Prostate gland (tissue), 2 donors: Measurements from ENCODE around the gene SAMD10.

Experiments
- POLR2A ChIP-seq: fragments of 450-650 bp; IDR thresholded peaks from one replicate; pipeline ENCODE4 v1.6.1; 2016; ENCODE audit warnings: antibody characterized with exemption, mild to moderate bottlenecking
- POLR2AphosphoS5 ChIP-seq: sonication (generic); formaldehyde crosslinking; IDR thresholded peaks from one replicate; pipeline ENCODE4 v1.6.1; 2017; ENCODE audit warnings: antibody characterized with exemption
- TF ChIP-seq, protein P1 (sequence below), 4 experiments: fragments of 200-600 bp in 2 of 4; fragments of 450-650 bp in 2 of 4; sonication (generic) in 2 of 4; IDR thresholded peaks; 1 replicate in 3 of 4; 2 replicates in 1 of 4; pipeline ENCODE4 v1.5.1; 2016 to 2019; ENCODE audit warnings: antibody characterized with exemption in 4 of 4, mild to moderate bottlenecking in 2 of 4, moderate library complexity in 2 of 4

DNA sequence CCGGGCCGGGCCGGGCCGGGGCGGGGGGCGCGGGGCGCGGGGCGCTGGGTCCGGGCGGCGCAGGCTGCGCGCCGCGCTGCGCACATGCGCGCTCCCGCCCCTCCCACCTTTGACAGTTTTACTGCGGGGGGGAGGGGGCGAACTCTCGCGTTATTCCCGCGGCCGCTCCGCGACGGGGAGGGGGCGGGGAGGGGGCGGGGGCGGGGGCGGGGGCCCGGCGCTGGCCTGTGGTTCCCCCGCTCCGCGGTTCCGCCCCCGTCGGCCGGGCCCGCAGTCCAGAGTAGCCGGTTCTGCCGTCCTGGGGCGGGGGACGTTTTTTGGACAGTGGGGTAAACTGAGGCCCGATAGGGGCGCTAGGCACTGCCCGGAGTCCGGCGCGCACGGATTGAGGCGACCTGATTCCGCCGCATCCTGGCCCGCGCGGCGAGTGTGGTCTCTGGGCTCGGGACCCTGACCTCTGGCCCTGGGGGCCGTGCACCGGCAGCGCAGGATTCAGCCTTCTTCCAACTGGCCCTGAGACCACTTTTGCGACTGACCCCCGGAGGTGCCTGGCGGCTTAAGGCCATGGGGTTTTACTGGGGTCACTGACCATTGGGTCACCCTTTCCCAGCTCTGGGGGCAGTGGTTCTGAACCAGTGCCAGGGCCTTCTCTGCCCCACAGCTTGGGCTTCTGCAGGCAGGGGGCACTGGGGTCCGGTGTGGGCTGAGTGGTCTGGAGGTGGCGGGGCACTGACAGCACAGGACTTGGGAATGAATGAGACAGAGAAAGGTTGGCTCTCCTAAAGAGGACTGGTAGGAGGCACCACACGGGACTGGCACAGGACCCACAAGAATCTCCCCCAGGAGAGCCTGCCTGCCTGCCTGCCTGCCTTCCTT lies 9.4 kb downstream of the SAMD10 start, which contains the start of gene ZNF512B:
- TF ChIP-seq, protein P1, sequence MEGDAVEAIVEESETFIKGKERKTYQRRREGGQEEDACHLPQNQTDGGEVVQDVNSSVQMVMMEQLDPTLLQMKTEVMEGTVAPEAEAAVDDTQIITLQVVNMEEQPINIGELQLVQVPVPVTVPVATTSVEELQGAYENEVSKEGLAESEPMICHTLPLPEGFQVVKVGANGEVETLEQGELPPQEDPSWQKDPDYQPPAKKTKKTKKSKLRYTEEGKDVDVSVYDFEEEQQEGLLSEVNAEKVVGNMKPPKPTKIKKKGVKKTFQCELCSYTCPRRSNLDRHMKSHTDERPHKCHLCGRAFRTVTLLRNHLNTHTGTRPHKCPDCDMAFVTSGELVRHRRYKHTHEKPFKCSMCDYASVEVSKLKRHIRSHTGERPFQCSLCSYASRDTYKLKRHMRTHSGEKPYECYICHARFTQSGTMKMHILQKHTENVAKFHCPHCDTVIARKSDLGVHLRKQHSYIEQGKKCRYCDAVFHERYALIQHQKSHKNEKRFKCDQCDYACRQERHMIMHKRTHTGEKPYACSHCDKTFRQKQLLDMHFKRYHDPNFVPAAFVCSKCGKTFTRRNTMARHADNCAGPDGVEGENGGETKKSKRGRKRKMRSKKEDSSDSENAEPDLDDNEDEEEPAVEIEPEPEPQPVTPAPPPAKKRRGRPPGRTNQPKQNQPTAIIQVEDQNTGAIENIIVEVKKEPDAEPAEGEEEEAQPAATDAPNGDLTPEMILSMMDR (IDR thresholded peaks at IDR 0.05): no peak
- TF ChIP-seq POLR2A: no peak
- peak; percentile 20 for TF ChIP-seq POLR2AphosphoS5
